HEK293 (cell line): Measurements from ENCODE around the gene SEC24B.
"Not testable (repeated sequence)": the region's sequence is repeated elsewhere in the genome, so short reads cannot be mapped to it uniquely, and the experiment has no call there.

Experiments used
- CTCF ChIA-PET: fragments of 350-600 bp; formaldehyde crosslinking; extraction: SDS; loops from one replicate; lab custom pipeline; 2021; ENCODE audit warnings: antibody characterized with exemption; lab: Yijun Ruan, JAX
- POLR2A ChIA-PET: fragments of 300-600 bp; formaldehyde crosslinking; extraction: SDS; loops from one replicate; lab custom pipeline; 2020; ENCODE audit warnings: antibody characterized with exemption, inconsistent platforms; lab: Yijun Ruan, JAX
- H3K27ac ChIP-seq: fragments of 200-500 bp; sonication (Bioruptor generic); 2 replicates; pipeline ENCODE4 v1.5.1; 2014; ENCODE audit warnings: low read depth, low read length, control low read depth, inconsistent platforms; ENCODE audit errors: extremely low read depth
- H3K36me3 ChIP-seq, 2 experiments: fragments of 200-500 bp in 1 of 2; sonication (Bioruptor generic) in 1 of 2; 1 replicate in 1 of 2; 2 replicates in 1 of 2; pipeline ENCODE4 v1.5.1; 2014 to 2017; ENCODE audit warnings: inconsistent platforms in 2 of 2, low read length in 2 of 2; ENCODE audit not compliant: control insufficient read depth in 2 of 2, insufficient read depth in 1 of 2
- H3K4me1 ChIP-seq: fragments of 200-500 bp; sonication (Bioruptor generic); 2 replicates; pipeline ENCODE4 v1.5.1; 2014; ENCODE audit warnings: mild to moderate bottlenecking, low read length, inconsistent platforms; ENCODE audit not compliant: control insufficient read depth, insufficient read depth
- H3K4me3 ChIP-seq: 2 replicates; pipeline ENCODE4 v1.5.1; 2011; ENCODE audit warnings: low read depth, mild to moderate bottlenecking, control low read depth, low read length, moderate library complexity
- H3K9me3 ChIP-seq: fragments of 200-500 bp; sonication (Bioruptor generic); 2 replicates; pipeline ENCODE4 v1.5.1; 2014; ENCODE audit warnings: low read depth, low read length, inconsistent platforms; ENCODE audit not compliant: control insufficient read depth, insufficient read depth
- FEZF1 ChIP-seq: fragments of 450-650 bp; formaldehyde crosslinking; IDR thresholded peaks from 2 replicates; pipeline ENCODE4 v1.5.1; 2016; ENCODE audit warnings: missing biosample characterization, missing genetic modification characterization
- GLIS2 ChIP-seq: fragments of 450-650 bp; formaldehyde crosslinking; IDR thresholded peaks from 2 replicates; pipeline ENCODE4 v1.5.1; 2016; ENCODE audit warnings: missing biosample characterization, missing genetic modification characterization
- HOXC10 ChIP-seq: sonication (generic); formaldehyde crosslinking; IDR thresholded peaks from 2 replicates; pipeline ENCODE4 v1.8.1; 2023; ENCODE audit warnings: mild to moderate bottlenecking, missing genetic modification reagents
- PRDM10 ChIP-seq: fragments of 450-650 bp; formaldehyde crosslinking; IDR thresholded peaks from 2 replicates; pipeline ENCODE4 v1.5.1; 2016; ENCODE audit warnings: missing biosample characterization, missing genetic modification characterization
- SETDB1 ChIP-seq: IDR thresholded peaks from one replicate; pipeline ENCODE4 v1.6.1; 2017; ENCODE audit warnings: mild to moderate bottlenecking, low read length, moderate library complexity, mixed read lengths; ENCODE audit not compliant: insufficient read length
- SP2 ChIP-seq: fragments of 450-650 bp; formaldehyde crosslinking; IDR thresholded peaks from 2 replicates; pipeline ENCODE4 v1.5.1; 2016; ENCODE audit warnings: missing biosample characterization, missing genetic modification characterization
- WT1 ChIP-seq: fragments of 450-650 bp; formaldehyde crosslinking; IDR thresholded peaks from 2 replicates; pipeline ENCODE4 v1.5.1; 2016; ENCODE audit warnings: missing biosample characterization, missing genetic modification characterization
- ZBTB20 ChIP-seq: fragments of 450-650 bp; formaldehyde crosslinking; IDR thresholded peaks from 2 replicates; pipeline ENCODE4 v1.5.1; 2016; ENCODE audit warnings: missing biosample characterization, missing genetic modification characterization
- ZNF148 ChIP-seq: fragments of 450-650 bp; formaldehyde crosslinking; IDR thresholded peaks from 2 replicates; pipeline ENCODE4 v1.5.0; 2017; ENCODE audit warnings: missing biosample characterization, missing genetic modification characterization, borderline replicate concordance
- ZNF19 ChIP-seq: fragments of 450-650 bp; formaldehyde crosslinking; IDR thresholded peaks from 2 replicates; pipeline ENCODE4; 2016; ENCODE audit warnings: missing biosample characterization, missing genetic modification characterization, low read depth
- ZNF2 ChIP-seq: fragments of 450-650 bp; formaldehyde crosslinking; IDR thresholded peaks from 2 replicates; pipeline ENCODE4 v1.5.1; 2016; ENCODE audit warnings: missing biosample characterization, missing genetic modification characterization
- ZNF202 ChIP-seq: fragments of 450-650 bp; formaldehyde crosslinking; IDR thresholded peaks from 2 replicates; pipeline ENCODE4 v1.5.1; 2016; ENCODE audit warnings: missing biosample characterization, missing genetic modification characterization, borderline replicate concordance
- ZNF23 ChIP-seq: fragments of 450-650 bp; formaldehyde crosslinking; IDR thresholded peaks from 2 replicates; pipeline ENCODE4 v1.5.1; 2016; ENCODE audit warnings: missing biosample characterization, missing genetic modification characterization, borderline replicate concordance
- ZNF24 ChIP-seq: fragments of 450-650 bp; formaldehyde crosslinking; IDR thresholded peaks from 2 replicates; pipeline ENCODE4 v1.5.1; 2016; ENCODE audit warnings: missing biosample characterization, missing genetic modification characterization
- ZNF292 ChIP-seq: fragments of 450-650 bp; formaldehyde crosslinking; IDR thresholded peaks from 2 replicates; pipeline ENCODE4 v1.5.1; 2016; ENCODE audit warnings: low read depth, missing biosample characterization, missing genetic modification characterization, borderline replicate concordance
- ZNF335 ChIP-seq: fragments of 450-650 bp; formaldehyde crosslinking; conservative IDR thresholded peaks from 2 replicates; pipeline ENCODE4 v1.5.1; 2016; ENCODE audit warnings: missing biosample characterization, missing genetic modification characterization
- ZNF37A ChIP-seq: fragments of 450-650 bp; IDR thresholded peaks from 2 replicates; pipeline ENCODE4 v1.5.1; 2018; ENCODE audit warnings: missing biosample characterization, missing genetic modification characterization
- ZNF473 ChIP-seq: fragments of 450-650 bp; formaldehyde crosslinking; IDR thresholded peaks from 2 replicates; pipeline ENCODE4 v1.5.1; 2017; ENCODE audit warnings: missing biosample characterization, missing genetic modification characterization
- ZNF544 ChIP-seq: fragments of 450-650 bp; formaldehyde crosslinking; IDR thresholded peaks from 2 replicates; pipeline ENCODE4 v1.5.0; 2017; ENCODE audit warnings: missing biosample characterization, missing genetic modification characterization
- ZNF560 ChIP-seq: fragments of 450-650 bp; formaldehyde crosslinking; IDR thresholded peaks from 2 replicates; pipeline ENCODE4 v1.5.1; 2017; ENCODE audit warnings: missing biosample characterization, missing genetic modification characterization, borderline replicate concordance
- ZNF600 ChIP-seq: fragments of 450-650 bp; formaldehyde crosslinking; IDR thresholded peaks from 2 replicates; pipeline ENCODE4 v1.5.1; 2016; ENCODE audit warnings: missing biosample characterization, missing genetic modification characterization
- ZNF621 ChIP-seq: fragments of 450-650 bp; formaldehyde crosslinking; IDR thresholded peaks from 2 replicates; pipeline ENCODE4 v1.5.1; 2017; ENCODE audit warnings: missing biosample characterization, missing genetic modification characterization
- ZNF664 ChIP-seq: fragments of 450-650 bp; formaldehyde crosslinking; IDR thresholded peaks from 2 replicates; pipeline ENCODE4 v1.5.1; 2016; ENCODE audit warnings: missing biosample characterization, missing genetic modification characterization
- ZNF677 ChIP-seq: fragments of 450-650 bp; IDR thresholded peaks from 2 replicates; pipeline ENCODE4 v1.5.0; 2018; ENCODE audit warnings: missing biosample characterization, mild to moderate bottlenecking, missing genetic modification characterization, moderate library complexity
- ZNF747 ChIP-seq: fragments of 450-650 bp; formaldehyde crosslinking; IDR thresholded peaks from 2 replicates; pipeline ENCODE4 v1.5.1; 2016; ENCODE audit warnings: missing biosample characterization, missing genetic modification characterization
- ZNF777 ChIP-seq: fragments of 450-650 bp; formaldehyde crosslinking; IDR thresholded peaks from 2 replicates; pipeline ENCODE4 v1.5.1; 2017; ENCODE audit warnings: missing biosample characterization, missing genetic modification characterization, borderline replicate concordance
- ZNF792 ChIP-seq: fragments of 450-650 bp; formaldehyde crosslinking; IDR thresholded peaks from 2 replicates; pipeline ENCODE4 v1.5.1; 2016; ENCODE audit warnings: missing biosample characterization, missing genetic modification characterization
- ZNF837 ChIP-seq: fragments of 450-650 bp; formaldehyde crosslinking; IDR thresholded peaks from 2 replicates; pipeline ENCODE4 v1.5.1; 2016; ENCODE audit warnings: missing biosample characterization, missing genetic modification characterization
- ZNF843 ChIP-seq: fragments of 450-650 bp; formaldehyde crosslinking; IDR thresholded peaks from 2 replicates; pipeline ENCODE4 v1.5.1; 2016; ENCODE audit warnings: missing biosample characterization, missing genetic modification characterization

Gene SEC24B

GRCh38 chr4:109557433-109557832, 123.8 kb downstream of the SEC24B start:
- ChIA-PET CTCF (interaction anchor here (0.7 kb wide), 1 partner anchor 40 kb away, joined by 3 read pairs; no protein-coding TSS in a partner anchor), POLR2A (no interaction called here)
- Histone ChIP-seq H3K36me3 (no peaks in the 10 kb centered on the region), H3K4me3 (no peak overlapping the region), H3K27ac (no peak overlapping the region), H3K9me3 (no peaks in the 10 kb centered on the region), H3K4me1 (peaks cover 4% of the 10 kb centered on the region; the same call in 1 of the 2 replicates)
- TF ChIP-seq FEZF1 (tag by site-specific recombination) = no peak
- no peak for TF ChIP-seq ZNF24 (tag by site-specific recombination)
- TF ChIP-seq ZNF37A = no peak
- no peak for TF ChIP-seq ZNF747 (tag by site-specific recombination)
- TF ChIP-seq ZNF23 (tag by site-specific recombination) = no peak
- TF ChIP-seq ZNF837 (tag by site-specific recombination) = no peak
- TF ChIP-seq SETDB1 = no peak
- no peak for TF ChIP-seq SP2
- TF ChIP-seq ZNF843 (tag by site-specific recombination) = no peak
- no peak for TF ChIP-seq ZNF19 (tag by site-specific recombination)
- TF ChIP-seq ZNF621 (tag by site-specific recombination) = no peak
- no peak for TF ChIP-seq HOXC10 (CRISPR knock-in tag)
- no peak for TF ChIP-seq ZNF148 (tag by site-specific recombination)
- TF ChIP-seq ZBTB20 (tag by site-specific recombination) = no peak
- no peak for TF ChIP-seq ZNF544 (tag by site-specific recombination)
- no peak for TF ChIP-seq ZNF202 (tag by site-specific recombination)
- TF ChIP-seq ZNF677 = no peak

DNA sequence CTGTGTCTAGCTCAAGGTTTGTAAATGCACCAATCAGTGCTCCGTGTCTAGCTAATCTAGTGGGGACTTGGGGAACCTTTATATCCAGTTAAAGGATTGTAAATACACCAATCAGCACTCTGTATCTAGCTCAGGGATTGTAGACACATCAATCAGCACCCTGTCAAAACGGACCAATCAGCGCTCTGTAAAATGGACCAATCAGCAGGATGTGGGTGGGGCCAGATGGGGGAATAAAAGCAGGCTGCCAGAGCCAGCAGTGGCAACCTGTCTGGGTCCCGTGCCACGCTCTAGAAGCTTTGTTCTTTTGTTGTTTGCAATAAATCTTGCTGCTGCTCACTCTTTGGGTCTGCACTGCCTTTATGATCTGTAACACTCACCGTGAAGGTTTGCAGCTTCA, 124.5 kb downstream of the SEC24B start:
- H3K27ac ChIP-seq, H3K4me1 ChIP-seq, POLR2A ChIA-PET, H3K36me3 ChIP-seq, H3K9me3 ChIP-seq, CTCF ChIA-PET, H3K4me3 ChIP-seq: not testable (repeated sequence)
- 0 out of 2 replicates have a peak, but pooled peaks have one; percentile 20 for TF ChIP-seq SP2

DNA sequence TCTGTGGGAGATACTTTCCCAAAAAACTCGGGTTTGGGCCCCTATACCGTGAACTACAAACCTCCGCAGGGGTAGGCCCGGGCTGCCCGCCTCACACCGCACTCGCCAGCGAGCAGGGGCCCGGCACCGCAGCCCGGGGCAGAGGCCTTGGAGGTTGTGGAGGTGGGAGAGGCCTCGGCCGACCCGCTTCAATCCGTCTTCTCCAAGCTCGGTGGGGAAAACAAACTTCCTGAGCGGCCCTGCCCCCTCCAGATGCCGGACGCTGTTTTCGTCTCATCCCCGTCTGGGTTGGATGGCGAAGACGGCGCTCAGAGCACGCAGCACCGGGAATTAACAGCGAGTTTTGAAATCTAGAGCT, 126.0 kb downstream of the SEC24B start:
- peaks cover 6% of the 10 kb centered on the region; the same call in 1 of the 2 replicates for H3K4me1 ChIP-seq
- no peaks in the 10 kb centered on the region for H3K36me3 ChIP-seq
- ChIA-PET POLR2A (interaction anchor here (0.5 to 1.2 kb wide), 7 partner anchors 12 to 170 kb away, joined by 3 to 8 read pairs (median 4); partner anchors contain the start of genes CASP6, PLA2G12A and SEC24B), CTCF (interaction anchor here (0.6 to 1.1 kb wide), 3 partner anchors 115 to 739 kb away, joined by 3 to 5 read pairs (median 3); no protein-coding TSS in a partner anchor)
- H3K4me3 ChIP-seq = peak overlapping the region; percentile 65
- no peaks in the 10 kb centered on the region for H3K9me3 ChIP-seq
- H3K27ac ChIP-seq = peak overlapping the region; percentile 82
- TF ChIP-seq ZNF2 (tag by site-specific recombination) (peak; percentile 40; the same call in 1 of the 2 replicates), ZNF473 (tag by site-specific recombination) (no peak), ZNF792 (no peak), WT1 (0 out of 2 replicates have a peak, but pooled peaks have one; percentile 7), ZNF335 (no peak; the same call in 1 of the 2 replicates), ZNF292 (tag by site-specific recombination) (no peak), ZNF560 (tag by site-specific recombination) (no peak), ZNF777 (peak; percentile 77; the same call in 1 of the 2 replicates), ZNF600 (tag by site-specific recombination) (peak; percentile 27; the same call in 1 of the 2 replicates), ZNF664 (no peak), GLIS2 (tag by site-specific recombination) (no peak), PRDM10 (peak; percentile 84)
